ENCODE data around the gene ARHGEF25.

Gene ARHGEF25

DNA sequence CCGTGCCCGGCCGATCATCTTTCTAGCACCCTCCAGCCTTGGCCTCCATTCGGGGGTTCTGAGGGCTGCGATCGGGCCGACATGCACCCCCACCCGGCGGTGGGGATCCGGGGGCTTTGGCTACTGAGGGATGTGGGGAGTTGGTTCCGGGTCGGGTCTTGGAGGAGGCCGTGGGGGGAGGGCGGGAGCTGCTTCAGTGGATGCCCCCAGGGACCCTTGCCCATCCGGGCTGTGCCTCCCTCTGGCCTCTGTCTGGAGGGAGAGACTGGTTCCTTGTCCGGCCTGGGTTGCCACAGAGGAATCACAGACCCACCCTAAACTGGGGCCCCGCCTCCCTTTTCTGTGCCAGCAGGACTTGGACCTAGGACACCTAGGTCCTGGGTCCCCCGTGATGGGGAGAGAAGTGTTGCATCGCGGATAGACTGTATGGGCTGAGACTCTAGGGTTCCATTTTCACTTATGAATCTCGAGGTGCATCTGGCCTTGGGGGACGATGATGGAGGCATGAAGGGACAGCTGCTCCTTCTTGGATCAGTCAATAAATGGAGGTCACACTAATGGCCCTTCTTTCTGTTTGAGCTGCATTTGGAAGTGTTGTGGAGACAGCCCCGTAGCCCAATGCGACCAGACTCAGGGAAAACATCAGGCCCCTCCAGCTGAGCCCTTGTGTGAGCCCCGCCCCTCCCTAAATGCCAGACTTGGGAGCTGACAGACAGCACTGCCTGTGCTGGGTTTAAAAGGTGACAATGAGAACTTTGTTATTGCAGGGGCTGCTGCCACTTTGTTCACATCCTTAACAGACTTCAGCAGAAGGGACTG, 6.0 kb upstream of the ARHGEF25 start:
- TF ChIP-seq CTCF (IDR thresholded peaks at IDR 0.05), result no peak
- H3K27ac ChIP-seq, result peak overlapping the region; percentile 99 to 100
- no peak for DNase-seq (ENCODE audit: low spot score)
- H3K4me3 ChIP-seq, result peak overlapping the region; percentile 98

DNA sequence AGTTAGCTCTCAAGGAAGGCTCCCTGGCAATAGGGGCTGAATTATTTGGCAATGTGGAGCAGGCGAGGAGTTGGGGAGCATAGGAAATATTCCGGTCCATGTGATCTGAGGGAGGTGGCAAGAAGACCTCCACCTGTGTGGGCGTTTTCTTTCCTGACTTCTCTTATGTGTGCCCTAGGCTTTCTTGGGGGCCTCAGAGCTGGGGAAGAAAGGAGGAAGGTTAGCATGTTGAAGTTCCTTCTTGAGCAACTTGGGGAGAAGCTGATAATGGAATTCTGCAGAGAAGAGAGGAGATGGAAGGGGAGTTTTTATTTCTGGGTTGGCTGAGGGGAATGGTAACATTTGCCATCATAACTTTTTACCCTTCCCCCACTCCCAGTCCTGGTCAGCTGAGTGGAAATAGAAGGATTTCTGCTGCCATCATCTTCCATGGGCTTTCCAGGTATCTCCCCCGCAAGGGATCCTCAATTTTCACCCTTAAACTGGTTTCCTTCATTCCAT, 5.4 kb upstream of the ARHGEF25 start:
- Histone ChIP-seq H3K4me3 (peak overlapping the region; percentile 98), H3K27ac (peak overlapping the region; percentile 99 to 100)
- TF ChIP-seq CTCF (IDR thresholded peaks at IDR 0.05), result no peak
- DNase-seq (ENCODE audit: low spot score), result no peak

DNA sequence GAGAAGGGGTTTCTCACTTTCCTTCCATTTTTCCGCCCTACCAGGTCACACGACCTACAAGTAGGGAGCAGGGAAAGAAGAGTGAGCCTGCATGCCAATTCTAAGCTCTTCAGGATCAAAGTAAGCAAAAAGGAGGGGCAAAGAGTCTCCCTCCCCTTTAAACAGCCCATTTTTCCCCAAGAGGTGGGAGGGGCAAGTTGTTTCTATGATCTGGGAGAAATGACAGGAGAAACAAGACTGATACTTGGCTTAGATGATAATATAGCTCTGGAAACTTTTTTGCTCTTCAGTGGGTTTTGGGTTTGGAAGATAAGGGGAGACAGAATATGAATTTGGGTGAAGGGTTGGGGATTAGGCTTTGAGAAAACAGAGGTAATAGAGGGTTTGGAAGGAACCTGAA, 4.8 kb upstream of the ARHGEF25 start:
- no peak for DNase-seq (ENCODE audit: low spot score)
- Histone ChIP-seq H3K4me3 (no peak overlapping the region), H3K27ac (peak overlapping the region; percentile 99 to 100)
- no peak for TF ChIP-seq CTCF (IDR thresholded peaks at IDR 0.05)

DNA sequence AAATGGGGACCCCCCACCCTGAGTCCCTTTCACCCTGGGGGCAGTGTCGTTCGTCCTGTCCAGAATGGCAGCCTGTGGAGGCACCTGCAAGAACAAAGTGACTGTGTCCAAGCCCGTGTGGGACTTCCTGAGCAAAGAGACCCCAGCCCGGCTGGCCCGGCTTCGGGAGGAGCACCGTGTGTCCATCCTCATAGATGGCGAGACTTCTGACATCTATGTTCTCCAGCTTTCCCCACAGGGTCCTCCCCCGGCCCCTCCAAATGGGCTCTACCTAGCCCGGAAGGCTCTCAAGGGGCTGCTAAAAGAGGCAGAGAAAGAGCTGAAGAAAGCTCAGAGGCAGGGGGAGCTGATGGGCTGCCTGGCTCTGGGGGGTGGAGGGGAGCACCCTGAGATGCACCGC, 4.4 kb upstream of the ARHGEF25 start:
- Histone ChIP-seq H3K27ac (no peak overlapping the region), H3K4me3 (no peak overlapping the region)

DNA sequence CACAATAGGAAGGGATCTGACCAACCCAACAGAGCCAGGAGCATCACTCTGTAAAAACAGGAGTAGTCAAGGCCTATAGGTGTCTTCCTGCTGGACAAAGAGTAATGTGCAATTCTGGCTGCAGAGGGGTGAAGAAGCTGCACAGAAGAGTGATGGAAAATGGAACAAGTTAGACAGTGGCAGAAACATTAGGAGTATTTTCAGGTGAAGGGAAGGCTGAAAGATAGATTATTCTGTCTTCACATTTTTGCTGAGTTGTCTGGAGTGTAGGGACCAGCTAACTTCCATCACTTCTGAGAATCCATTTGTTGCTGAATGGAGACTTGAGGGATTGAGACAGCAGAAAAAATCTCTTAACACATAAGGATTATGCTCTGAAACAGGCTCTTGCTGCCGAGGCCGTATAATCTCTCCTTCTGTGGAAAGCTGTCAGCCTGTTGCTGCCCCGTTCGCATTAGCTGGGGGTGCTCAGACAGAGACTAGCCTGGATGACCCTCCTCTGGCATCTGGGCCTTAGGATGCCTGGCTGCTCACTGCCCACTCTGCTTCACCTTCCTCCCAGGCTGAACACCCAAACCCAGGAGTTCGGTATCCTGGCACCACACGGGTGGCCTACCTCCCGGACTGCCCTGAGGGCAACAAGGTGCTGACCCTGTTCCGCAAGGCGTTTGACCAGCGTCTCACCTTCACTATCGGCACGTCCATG, 3.1 kb upstream of the ARHGEF25 start:
- TF ChIP-seq CTCF (IDR thresholded peaks at IDR 0.05), result no peak
- peak overlapping the region in 1 of 2 donors; percentile 97 for H3K27ac ChIP-seq
- H3K4me3 ChIP-seq, result no peak overlapping the region
- DNase-seq (ENCODE audit: low spot score), result no peak

More for the DNA sequence above, 4.4 kb upstream of the ARHGEF25 start:
- no peak for TF ChIP-seq CTCF (IDR thresholded peaks at IDR 0.05)
- no peak for DNase-seq (ENCODE audit: low spot score)

DNA sequence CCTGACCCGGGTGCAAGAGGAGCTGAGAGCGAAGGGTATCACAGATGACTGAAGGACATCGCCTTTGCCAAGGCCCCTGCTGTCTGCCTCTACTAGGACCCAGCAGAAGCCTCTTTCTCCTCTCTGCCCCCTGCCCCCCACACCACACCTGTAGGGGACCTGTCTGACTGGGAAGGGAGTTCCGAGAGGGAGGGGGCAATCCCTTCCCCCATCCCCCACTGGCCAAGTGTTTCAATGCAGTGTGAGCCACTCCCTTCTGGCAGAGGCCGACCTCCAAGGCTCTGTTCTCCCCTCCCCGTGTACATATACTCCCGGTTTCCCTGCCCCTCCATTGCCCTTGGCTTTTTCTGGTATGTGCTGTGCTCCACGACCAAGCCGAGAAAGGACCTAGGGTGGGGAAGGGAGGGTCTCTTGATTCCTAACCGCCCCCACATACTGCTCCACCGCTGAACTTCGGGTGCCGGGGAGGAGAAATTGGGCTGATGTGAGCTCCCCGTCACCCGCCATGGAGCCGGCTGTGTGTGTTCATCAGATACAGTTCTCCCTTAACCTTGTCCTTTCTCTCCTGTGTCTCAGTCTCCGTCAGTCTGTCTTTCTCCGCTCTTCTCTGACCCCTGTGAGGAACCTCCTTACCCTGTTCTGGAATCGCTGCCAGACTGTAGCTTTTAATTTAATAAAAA, 2.0 kb upstream of the ARHGEF25 start:
- Histone ChIP-seq H3K27ac (peak overlapping the region; percentile 97 to 98), H3K4me3 (peak overlapping the region; percentile 86)
- peak; percentile 71 for DNase-seq (ENCODE audit: low spot score)
- TF ChIP-seq CTCF (IDR thresholded peaks at IDR 0.05), result no peak

Measured in coronary artery (tissue), 2 donors.